NCI-H524 (cell line): Measurements from ENCODE around the gene SLC22A23.
A peak's percentile ranks its signal among the peaks of the same experiment; 100 is the strongest.

Experiments used
- DNase-seq, 2 experiments: peaks; one replicate each; lab custom pipeline; 2025; lab: John Stamatoyannopoulos, UW

The SLC22A23 gene

DNA sequence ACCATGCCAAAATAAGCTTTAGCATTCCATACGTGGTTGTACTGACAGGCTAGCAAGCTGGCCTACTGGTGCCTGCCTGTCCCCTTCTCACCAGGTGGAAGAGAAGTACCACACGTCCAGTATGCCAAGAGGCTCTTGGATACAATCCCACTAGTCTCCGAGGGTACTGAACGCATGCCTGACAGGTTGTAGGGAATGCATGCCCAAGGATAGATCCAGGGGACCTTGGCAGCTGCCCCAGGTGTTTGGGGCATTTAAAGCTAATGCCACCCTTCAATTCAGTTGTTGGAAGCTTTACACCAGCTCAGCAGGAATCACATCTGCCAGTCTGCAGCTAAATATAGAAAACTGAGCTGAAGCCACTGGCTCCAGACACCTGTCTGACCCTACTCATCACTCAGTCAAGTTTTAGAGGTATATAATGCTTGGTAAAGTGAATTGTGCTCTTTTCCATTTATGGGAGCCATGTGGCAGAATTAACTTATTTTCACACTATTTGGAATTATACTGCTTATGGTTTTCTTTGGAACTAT is 234.3 kb downstream of the SLC22A23 start:
- DNase-seq, result peak; percentile 7 to 54

DNA sequence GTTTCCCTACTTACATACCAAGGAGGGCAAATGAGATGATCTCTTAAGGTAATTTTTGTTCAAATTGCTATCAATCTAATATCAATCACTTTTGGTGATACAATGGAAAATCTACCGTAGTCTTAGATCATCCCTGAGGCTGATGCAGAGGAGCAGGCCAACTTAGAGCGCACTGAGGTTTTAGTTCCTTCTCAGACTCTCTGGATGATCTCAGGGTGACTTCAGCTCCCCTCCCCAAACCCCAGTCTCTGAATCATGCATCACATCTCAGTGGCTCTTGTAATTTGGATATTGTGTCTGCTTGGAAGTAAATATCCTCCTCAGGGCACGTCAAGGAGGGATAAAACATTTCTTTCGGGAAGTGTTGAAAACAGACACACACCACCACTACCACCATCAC is 235.3 kb downstream of the SLC22A23 start:
- DNase-seq, result no peak

DNA sequence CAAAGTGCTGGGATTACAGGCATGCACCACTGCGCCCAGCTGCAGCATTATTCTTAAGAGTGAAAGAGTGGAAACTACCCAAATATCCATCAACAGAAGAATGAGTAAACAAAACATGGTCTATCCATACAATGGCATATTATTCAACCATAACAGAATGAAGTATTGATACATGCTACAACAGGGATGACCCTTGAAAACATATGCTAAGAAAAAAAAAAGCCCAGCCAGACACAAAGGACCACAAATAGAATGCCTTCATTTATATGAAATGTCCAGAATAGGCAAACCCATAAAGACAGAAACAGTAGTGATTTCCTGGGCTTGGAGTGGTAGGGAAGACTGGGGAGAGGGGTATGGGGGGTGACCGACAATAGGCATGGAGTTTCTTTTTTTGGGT is 236.5 kb downstream of the SLC22A23 start:
- DNase-seq, result no peak
